HL-60 (cell line): Measurements from ENCODE around the gene KCNAB3.

ENCODE experiments used
- CTCF ChIP-seq: IDR thresholded peaks from one replicate; pipeline ENCODE4 v1.5.1; 2011; ENCODE audit warnings: low read length, control low read depth, inconsistent platforms; ENCODE audit not compliant: insufficient read depth
- POLR2AphosphoS5 ChIP-seq: IDR thresholded peaks from 2 replicates; pipeline ENCODE4 v1.6.1; 2012; ENCODE audit warnings: low read depth
- REST ChIP-seq: IDR thresholded peaks from 2 replicates; pipeline ENCODE4 v1.6.1; 2012; ENCODE audit warnings: low read depth; ENCODE audit not compliant: insufficient replicate concordance
- SPI1 ChIP-seq: IDR thresholded peaks from 2 replicates; pipeline ENCODE4 v1.6.1; 2012; ENCODE audit warnings: low read depth, mild to moderate bottlenecking, borderline replicate concordance

- TF ChIP-seq CTCF = no peak
- TF ChIP-seq SPI1 = no peak
- no peak for TF ChIP-seq REST
- TF ChIP-seq POLR2AphosphoS5 = no peak
Measured at GRCh38 chr17:7903154-7904103, 26.2 kb downstream of the KCNAB3 start.
